Subcutaneous adipose tissue (tissue), 4 donors: ENCODE data around the gene ERGIC1. TPM values are rescaled to one million over a fixed set of nuclear protein-coding genes. Genes with fewer than 3 reads are reported as not detected.

Experiments
- CTCF ChIP-seq: fragments of 450-650 bp; IDR thresholded peaks from one replicate; pipeline ENCODE4 v1.5.1; 2016; ENCODE audit warnings: low read depth, mild to moderate bottlenecking, control low read depth, antibody characterized with exemption, moderate library complexity
- total RNA-seq, 4 donors: library from RNA; depleted of rRNA; stranded (reverse); fragments of >200 nt; gene quantifications; one replicate each; pipeline ENCODE4 v1.1.0, GENCODE V29; 2016

ERGIC1 gene
- total RNA-seq, 4 donors from 2014 or later = 94.0 to 165 (median 126) TPM

DNA sequence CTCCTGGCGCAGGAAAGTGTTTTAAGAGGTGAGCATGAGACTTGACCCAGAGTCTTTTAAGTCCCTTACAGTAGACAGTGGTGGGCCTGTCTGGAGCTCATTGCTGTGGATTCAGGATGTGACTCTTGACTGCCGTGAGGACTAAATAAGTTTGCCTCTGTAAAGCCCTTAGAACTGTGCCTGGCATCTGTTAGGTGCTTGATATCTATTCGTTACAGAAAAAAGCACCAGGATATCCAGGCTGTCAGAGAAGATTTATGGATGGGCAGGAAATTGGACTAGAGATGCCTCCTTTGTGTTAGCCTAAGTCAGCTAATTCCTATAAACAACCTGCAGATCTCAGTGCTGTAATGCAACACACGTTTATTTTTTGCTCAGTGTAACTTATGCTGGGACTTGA lies 12.6 kb downstream of the ERGIC1 start:
- no peak for TF ChIP-seq CTCF

DNA sequence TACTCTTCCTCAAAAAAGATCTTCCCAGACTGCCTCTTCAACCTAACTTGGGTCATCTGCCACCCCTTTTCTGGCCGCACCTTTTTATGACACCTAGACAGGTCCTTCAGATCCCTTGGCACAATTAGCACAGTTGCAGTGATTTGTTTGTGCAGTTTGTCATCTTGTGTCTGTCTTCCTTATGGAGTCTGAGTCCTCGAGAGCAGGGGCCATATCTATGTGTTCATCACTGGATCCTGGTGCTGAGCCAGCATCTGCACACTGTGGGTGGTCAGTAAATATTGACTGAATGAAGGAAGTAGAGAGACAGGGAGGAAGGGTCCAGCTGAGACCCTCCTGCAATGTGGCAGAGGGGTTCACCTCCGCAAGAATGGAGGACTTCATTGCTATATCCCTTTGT lies 14.4 kb downstream of the ERGIC1 start:
- no peak for TF ChIP-seq CTCF

DNA sequence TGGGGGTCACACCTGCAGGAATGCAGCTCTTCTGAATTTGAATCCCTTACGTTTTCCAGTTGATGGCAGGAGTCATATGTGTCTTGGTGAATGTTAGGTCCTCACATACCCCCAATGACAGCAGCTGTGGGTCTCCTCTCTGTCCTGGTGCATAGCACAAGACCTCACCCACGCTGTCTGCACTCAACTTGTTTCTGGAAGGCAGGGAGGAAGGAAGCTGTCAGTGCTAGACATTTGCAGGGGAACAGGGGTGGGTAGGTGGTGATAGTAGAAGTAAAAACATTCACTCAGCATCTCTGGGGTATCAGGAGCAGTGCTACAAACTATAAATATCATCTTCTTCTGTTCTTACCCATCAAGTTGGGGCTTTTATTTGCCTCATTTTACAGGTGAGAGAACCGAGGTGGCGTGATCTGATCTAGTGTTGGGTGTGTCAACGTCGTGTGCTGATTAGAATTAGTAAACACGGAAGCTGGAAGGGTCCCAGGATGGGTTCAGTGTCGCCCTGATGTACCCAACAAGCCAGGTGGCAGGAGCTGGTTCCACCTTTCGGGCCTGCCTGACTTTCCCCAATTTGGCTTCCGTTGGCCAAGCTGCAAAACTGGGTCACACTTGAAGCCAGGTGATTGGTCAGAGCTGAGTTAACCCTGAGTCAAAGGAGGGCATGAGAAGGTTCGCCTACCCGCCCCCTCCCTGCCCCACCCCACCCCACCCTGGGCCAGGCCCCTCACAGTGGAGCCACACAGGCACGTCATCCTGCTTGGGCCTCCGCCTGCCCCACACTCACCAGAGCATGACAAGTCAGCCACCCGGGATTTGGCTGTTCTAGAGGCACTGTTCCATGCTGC lies 15.8 kb downstream of the ERGIC1 start:
- TF ChIP-seq CTCF = no peak

GRCh38 chr5:172850454-172850797 lies 16.4 kb downstream of the ERGIC1 start:
- TF ChIP-seq CTCF = no peak

- TF ChIP-seq CTCF = no peak
Observed at GRCh38 chr5:172852490-172853354, 18.7 kb downstream of the ERGIC1 start.

DNA sequence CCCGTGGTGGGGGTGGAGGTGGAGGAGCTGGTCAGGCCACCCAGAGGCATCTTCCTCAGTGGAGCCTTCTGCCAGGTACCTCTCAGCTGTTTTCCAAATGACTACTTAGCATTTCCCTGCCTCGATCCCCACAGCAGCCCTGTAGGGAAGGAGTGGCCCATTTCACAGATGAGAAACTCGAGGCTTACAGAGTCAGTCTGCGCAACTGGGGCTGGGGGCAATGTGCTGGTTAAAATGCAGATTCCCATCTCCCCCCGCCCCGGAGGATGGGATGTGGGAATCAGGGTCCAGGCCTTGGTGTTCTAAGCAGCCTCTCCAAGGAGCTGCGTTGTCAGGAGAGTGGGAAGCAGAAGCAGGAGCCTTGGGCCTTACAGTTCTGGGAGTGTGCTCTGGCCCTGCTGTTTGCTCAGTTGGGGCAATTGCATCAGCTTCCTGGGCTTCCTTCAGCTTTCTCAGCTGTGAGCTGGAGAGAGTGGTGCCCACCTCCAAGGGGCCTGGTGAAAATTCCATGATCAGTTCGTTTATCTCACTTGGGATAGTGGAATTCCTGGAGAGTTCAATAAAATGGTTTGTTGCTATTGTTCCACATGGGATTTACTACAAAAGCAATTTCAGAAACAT lies 19.4 kb downstream of the ERGIC1 start:
- no peak for TF ChIP-seq CTCF

GRCh38 chr5:172854451-172854871 lies 20.4 kb downstream of the ERGIC1 start:
- TF ChIP-seq CTCF = no peak
